Prostate gland (tissue), 2 donors: ENCODE results near the gene FOS.

Source experiments
- CTCF ChIP-seq, 4 experiments: fragments of 200-600 bp in 2 of 4; fragments of 450-650 bp in 2 of 4; sonication (generic) in 2 of 4; IDR thresholded peaks; 1 replicate in 3 of 4; 2 replicates in 1 of 4; pipeline ENCODE4 v1.5.1; 2016 to 2019; ENCODE audit warnings: antibody characterized with exemption in 4 of 4, mild to moderate bottlenecking in 2 of 4, moderate library complexity in 2 of 4
- POLR2A ChIP-seq: fragments of 450-650 bp; IDR thresholded peaks from one replicate; pipeline ENCODE4 v1.6.1; 2016; ENCODE audit warnings: antibody characterized with exemption, mild to moderate bottlenecking
- POLR2AphosphoS5 ChIP-seq: sonication (generic); formaldehyde crosslinking; IDR thresholded peaks from one replicate; pipeline ENCODE4 v1.6.1; 2017; ENCODE audit warnings: antibody characterized with exemption

- TF ChIP-seq POLR2A (no peak), CTCF (IDR thresholded peaks at IDR 0.05) (no peak), POLR2AphosphoS5 (no peak)
Observed at GRCh38 chr14:75247939-75248338, 30.7 kb upstream of the FOS start.
